HEK293T (cell line): ENCODE data around the gene PCYT2.
A peak's percentile ranks its signal among the peaks of the same experiment; 100 is the strongest.

Experiments used
- CTCF ChIA-PET: fragments of 350-600 bp; formaldehyde crosslinking; extraction: SDS; loops from one replicate; lab custom pipeline; 2021; ENCODE audit warnings: antibody characterized with exemption, inconsistent platforms; lab: Yijun Ruan, JAX
- POLR2A ChIA-PET: fragments of 350-600 bp; formaldehyde crosslinking; extraction: SDS; loops from one replicate; lab custom pipeline; 2020; ENCODE audit warnings: antibody characterized with exemption, inconsistent platforms; lab: Yijun Ruan, JAX
- DNase-seq: peaks from one replicate; pipeline ENCODE4 v3.0.0; 2012; ENCODE audit warnings: mixed read lengths; ENCODE audit errors: extremely low spot score
- ARNT ChIP-seq: fragments of 450-650 bp; IDR thresholded peaks from 2 replicates; pipeline ENCODE4 v1.6.1; 2017; ENCODE audit warnings: mild to moderate bottlenecking
- BHLHE40 ChIP-seq: fragments of 450-650 bp; IDR thresholded peaks from 2 replicates; pipeline ENCODE4 v1.6.1; 2016; ENCODE audit warnings: mild to moderate bottlenecking, moderate library complexity, borderline replicate concordance
- CTBP1 ChIP-seq: fragments of 450-650 bp; IDR thresholded peaks from 2 replicates; pipeline ENCODE4 v1.6.1; 2016; ENCODE audit warnings: borderline replicate concordance
- ELF4 ChIP-seq: fragments of 450-650 bp; IDR thresholded peaks from 2 replicates; pipeline ENCODE4 v1.6.1; 2017; ENCODE audit warnings: antibody characterized with exemption
- FOXA1 ChIP-seq: fragments of 450-650 bp; IDR thresholded peaks from 2 replicates; pipeline ENCODE4 v1.6.1; 2016; ENCODE audit warnings: mild to moderate bottlenecking
- FOXK2 ChIP-seq: fragments of 450-650 bp; IDR thresholded peaks from 2 replicates; pipeline ENCODE4 v1.6.1; 2016; ENCODE audit warnings: mild to moderate bottlenecking
- FOXM1 ChIP-seq: fragments of 450-650 bp; IDR thresholded peaks from 2 replicates; pipeline ENCODE4 v1.6.1; 2017; ENCODE audit warnings: mild to moderate bottlenecking, borderline replicate concordance
- HDGF ChIP-seq: fragments of 450-650 bp; IDR thresholded peaks from 2 replicates; pipeline ENCODE4 v1.6.1; 2017; ENCODE audit warnings: antibody characterized with exemption, borderline replicate concordance
- L3MBTL2 ChIP-seq: fragments of 450-650 bp; conservative IDR thresholded peaks from 2 replicates; pipeline ENCODE4 v1.6.1; 2016; ENCODE audit warnings: mild to moderate bottlenecking
- LEF1 ChIP-seq: fragments of 450-650 bp; IDR thresholded peaks from 2 replicates; pipeline ENCODE4 v1.6.1; 2017; ENCODE audit warnings: mild to moderate bottlenecking, borderline replicate concordance
- NFRKB ChIP-seq: fragments of 450-650 bp; IDR thresholded peaks from 2 replicates; pipeline ENCODE4 v1.6.1; 2016; ENCODE audit warnings: mild to moderate bottlenecking, moderate library complexity
- PKNOX1 ChIP-seq: fragments of 450-650 bp; IDR thresholded peaks from 2 replicates; pipeline ENCODE4 v1.6.1; 2016
- SP1 ChIP-seq: fragments of 450-650 bp; IDR thresholded peaks from 2 replicates; pipeline ENCODE4 v1.6.1; 2017
- SUZ12 ChIP-seq: fragments of 450-650 bp; IDR thresholded peaks from 2 replicates; pipeline ENCODE4 v1.6.1; 2016; ENCODE audit warnings: mild to moderate bottlenecking
- TARDBP ChIP-seq: fragments of 450-650 bp; IDR thresholded peaks from 2 replicates; pipeline ENCODE4 v1.6.1; 2016
- ZNF384 ChIP-seq: fragments of 450-650 bp; IDR thresholded peaks from 2 replicates; pipeline ENCODE4 v1.6.1; 2016

Gene PCYT2

DNA sequence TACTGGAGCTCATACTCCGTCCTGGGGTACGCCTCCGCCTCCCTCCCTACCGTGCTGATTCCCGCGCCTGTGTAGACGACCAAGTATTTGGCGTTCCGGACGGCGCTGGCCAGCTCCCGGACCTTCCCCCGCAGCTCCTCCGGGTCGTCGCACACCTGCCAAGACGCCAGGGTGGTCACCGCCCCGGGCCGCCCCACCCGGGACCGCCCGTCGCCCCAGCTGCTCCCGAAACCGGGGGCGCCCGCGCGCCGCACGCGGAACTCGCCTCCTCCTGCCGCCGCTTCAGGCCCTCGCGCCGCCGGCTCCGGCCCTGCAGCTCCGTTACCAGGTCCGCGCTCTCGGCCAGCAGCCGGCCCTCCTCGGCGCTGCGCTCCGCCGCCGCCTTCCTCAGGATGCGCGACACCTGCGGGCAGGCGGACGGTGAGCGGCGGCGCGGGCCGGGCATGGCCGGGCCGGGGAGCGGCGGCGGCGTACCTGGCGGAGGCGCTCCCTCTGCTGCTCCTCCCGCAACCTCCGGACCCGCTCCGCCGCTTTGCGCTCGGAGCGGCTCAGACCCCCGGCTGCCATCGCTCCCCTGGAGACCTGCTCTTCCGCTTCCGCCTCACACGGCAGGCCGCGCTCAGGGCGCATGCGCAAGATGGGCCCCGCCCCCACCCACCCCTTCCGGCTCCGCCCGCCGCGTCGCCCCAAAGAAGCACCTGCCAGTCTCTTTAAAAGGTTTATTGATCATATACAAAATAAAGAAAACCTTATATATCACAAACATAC lies 6.5 kb upstream of the PCYT2 start, which contains the start of gene SIRT7:
Gene SIRT7 (minus strand): TSS at position 612 of the 768 bp plus-strand sequence. CDS start 45 bp downstream, at position 567.
- peak; percentile 97 for DNase-seq
- TF ChIP-seq PKNOX1 (no peak), FOXA1 (no peak), SUZ12 (no peak), FOXK2 (no peak), ELF4 (no peak), TARDBP (no peak), SP1 (no peak), CTBP1 (no peak), FOXM1 (0 out of 2 replicates have a peak, but pooled peaks have one; percentile 40), LEF1 (peak; percentile 76), ZNF384 (no peak), NFRKB (no peak), L3MBTL2 (no peak), ARNT (0 out of 2 replicates have a peak, but pooled peaks have one; percentile 55), HDGF (no peak), BHLHE40 (no peak)
- ChIA-PET CTCF (no interaction called here), POLR2A (interaction anchor here (0.9 to 2.6 kb wide), 6 partner anchors 9 to 85 kb away, joined by 3 to 28 read pairs (median 6); partner anchors contain the start of genes ANAPC11, MAFG, MCRIP1 and P4HB)

DNA sequence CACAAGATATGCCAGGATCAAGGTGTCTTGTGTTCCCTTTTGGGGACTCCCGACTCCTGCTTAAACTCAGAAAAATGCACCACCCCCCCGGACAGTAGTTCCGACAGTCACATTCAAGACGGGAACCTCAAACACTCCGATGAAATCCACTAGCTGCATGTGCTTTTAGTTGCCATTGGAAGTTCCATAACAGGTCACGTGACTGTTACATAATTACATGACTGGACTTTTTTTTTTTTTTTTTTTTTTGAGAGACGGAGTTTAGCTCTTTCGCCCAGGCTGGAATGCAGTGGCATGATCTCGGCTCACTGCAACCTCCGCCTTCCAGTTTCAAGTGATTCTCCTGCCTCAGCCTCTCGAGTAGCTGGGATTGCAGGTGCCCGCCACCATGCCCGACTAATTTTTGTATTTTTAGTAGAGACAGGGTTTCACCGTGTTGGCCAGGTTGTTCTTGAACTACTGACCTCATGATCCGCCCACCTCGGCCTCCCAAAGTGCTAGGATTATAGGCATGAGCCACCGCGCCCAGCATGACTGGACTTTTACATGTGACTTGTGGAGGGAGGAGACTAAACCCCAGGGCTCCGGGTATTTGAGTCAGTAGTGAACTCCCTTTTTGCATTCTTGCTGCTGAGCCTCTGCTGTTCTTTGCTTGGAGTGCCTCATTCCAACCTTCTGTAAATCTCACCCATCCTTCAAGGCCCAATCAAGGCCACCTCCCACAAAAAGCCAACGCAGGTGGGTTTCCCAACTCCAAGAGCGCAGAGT lies 5.2 kb upstream of the PCYT2 start:
- POLR2A ChIA-PET: interaction anchor here (1.0 to 2.6 kb wide), 4 partner anchors 10 to 24 kb away, joined by 3 to 28 read pairs (median 7); partner anchors contain the start of genes ANAPC11, MAFG and PYCR1
- DNase-seq: no peak
- TF ChIP-seq SUZ12 (no peak), SP1 (no peak), NFRKB (no peak), ZNF384 (no peak; the same call in 1 of the 2 replicates), FOXK2 (no peak), L3MBTL2 (no peak; the same call in 1 of the 2 replicates), CTBP1 (no peak), HDGF (no peak), TARDBP (no peak), LEF1 (no peak), ELF4 (no peak), BHLHE40 (no peak), PKNOX1 (no peak), ARNT (no peak), FOXM1 (no peak), FOXA1 (no peak)
- CTCF ChIA-PET: interaction anchor here (1.7 kb wide), 1 partner anchor 43 kb away, joined by 4 read pairs; no protein-coding TSS in a partner anchor

- ChIA-PET CTCF (interaction anchor here (1.7 kb wide), 1 partner anchor 44 kb away, joined by 4 read pairs; no protein-coding TSS in a partner anchor), POLR2A (interaction anchor here (2.6 kb wide), 1 partner anchor 12 kb away, joined by 28 read pairs; the partner anchor contains the start of gene MAFG)
- DNase-seq: no peak
- TF ChIP-seq TARDBP (no peak), FOXM1 (no peak), L3MBTL2 (no peak), ZNF384 (no peak), ELF4 (no peak), FOXK2 (no peak), HDGF (no peak), NFRKB (no peak), SP1 (no peak), ARNT (no peak), FOXA1 (no peak), LEF1 (no peak), SUZ12 (no peak)
Measured at GRCh38 chr17:81915331-81915730, 4.1 kb upstream of the PCYT2 start.

DNA sequence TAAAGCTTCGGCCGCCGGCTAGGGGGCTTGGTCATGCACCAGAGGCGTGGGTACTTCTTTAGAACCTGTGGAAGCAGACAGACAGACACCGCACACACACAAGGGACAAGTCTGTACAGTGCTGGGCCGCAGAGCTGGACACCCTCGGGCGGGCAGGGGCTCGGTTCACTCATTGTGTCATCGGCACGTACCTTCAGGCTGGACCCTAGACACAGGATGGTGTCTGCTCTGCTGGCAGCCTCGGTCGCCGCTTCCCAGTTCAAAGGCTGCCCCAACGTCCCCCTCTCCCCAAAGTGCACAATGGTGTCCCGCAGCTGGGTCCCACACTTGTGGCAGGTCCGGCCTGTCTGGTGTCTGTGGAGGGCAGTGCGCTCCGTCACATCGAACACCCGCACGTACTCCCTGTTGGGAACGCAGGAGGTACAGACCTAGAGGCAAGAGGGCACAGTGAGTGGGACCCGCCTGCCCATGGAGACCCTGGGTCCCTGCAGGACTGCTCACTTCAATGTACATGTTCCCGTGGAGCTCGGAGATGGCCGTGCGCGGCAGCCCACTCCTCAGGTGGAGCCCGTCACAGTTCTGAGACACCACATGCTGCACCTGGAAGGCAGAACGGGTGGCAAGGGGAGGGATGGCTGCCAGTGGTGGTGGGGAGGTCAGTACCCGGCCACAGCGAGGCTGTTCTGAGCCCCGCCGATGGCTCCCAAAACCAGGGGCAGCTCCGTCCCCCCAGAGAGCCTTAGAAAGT lies 3.1 kb upstream of the PCYT2 start:
- no peak for TF ChIP-seq L3MBTL2
- TF ChIP-seq PKNOX1: no peak
- TF ChIP-seq ELF4: no peak
- no peak for TF ChIP-seq HDGF
- TF ChIP-seq FOXK2: no peak
- no peak for TF ChIP-seq SUZ12
- TF ChIP-seq CTBP1: no peak
- no peak for TF ChIP-seq NFRKB
- ChIA-PET CTCF (no interaction called here), POLR2A (no interaction called here)
- no peak for DNase-seq
